SK-N-SH treated with all-trans-retinoic acid at 6 μM for 48 hours (cell line): ENCODE measurements around the gene RBM47.

Experiments used
- ATAC-seq: fragments of 200-7000 bp; cut with Tn5 transposase; 3 replicates; pipeline ENCODE4 v1.9.1; 2020; ENCODE audit warnings: mild to moderate bottlenecking, moderate library complexity
- ARNTL ChIP-seq: fragments of 450-650 bp; formaldehyde crosslinking; IDR thresholded peaks from 2 replicates; pipeline ENCODE4 v1.5.0; 2020; ENCODE audit warnings: low read depth, mild to moderate bottlenecking, moderate library complexity, borderline replicate concordance
- BACH2 ChIP-seq: fragments of 250-450 bp; sonication (Bioruptor Pico); IDR thresholded peaks from 2 replicates; pipeline ENCODE4 v1.9.0; 2021; ENCODE audit warnings: mild to moderate bottlenecking, borderline replicate concordance
- CSDC2 ChIP-seq: fragments of 250-450 bp; sonication (Bioruptor Pico); IDR thresholded peaks from 2 replicates; pipeline ENCODE4 v1.5.0; 2020; ENCODE audit warnings: mild to moderate bottlenecking, moderate library complexity
- CSRNP3 ChIP-seq: fragments of 250-450 bp; sonication (Bioruptor Pico); IDR thresholded peaks from 2 replicates; pipeline ENCODE4 v1.5.1; 2021; ENCODE audit warnings: mild to moderate bottlenecking, moderate library complexity
- ESRRG ChIP-seq: fragments of 250-450 bp; sonication (Bioruptor Pico); IDR thresholded peaks from 2 replicates; pipeline ENCODE4 v1.6.1; 2021; ENCODE audit warnings: mild to moderate bottlenecking
- GLIS3 ChIP-seq: fragments of 250-450 bp; sonication (Bioruptor Pico); IDR thresholded peaks from 2 replicates; pipeline ENCODE4 v1.5.0; 2020; ENCODE audit warnings: mild to moderate bottlenecking, moderate library complexity
- OSR1 ChIP-seq: fragments of 250-450 bp; sonication (Bioruptor Pico); IDR thresholded peaks from 2 replicates; pipeline ENCODE4 v1.8.0; 2022; ENCODE audit warnings: moderate library complexity, mild to moderate bottlenecking, inconsistent platforms
- POU6F1 ChIP-seq: fragments of 250-450 bp; sonication (Bioruptor Pico); IDR thresholded peaks from 2 replicates; pipeline ENCODE4 v1.8.0; 2021; ENCODE audit warnings: low read depth, mild to moderate bottlenecking, moderate library complexity, borderline replicate concordance
- RARB ChIP-seq: fragments of 250-450 bp; sonication (Bioruptor Pico); IDR thresholded peaks from 2 replicates; pipeline ENCODE4 v1.8.0; 2021; ENCODE audit warnings: mild to moderate bottlenecking, moderate library complexity
- SNAI2 ChIP-seq: fragments of 250-450 bp; sonication (Bioruptor Pico); IDR thresholded peaks from 2 replicates; pipeline ENCODE4 v1.5.0; 2020; ENCODE audit warnings: mild to moderate bottlenecking, moderate library complexity
- TOX ChIP-seq: fragments of 250-450 bp; sonication (Bioruptor Pico); IDR thresholded peaks from 2 replicates; pipeline ENCODE4 v1.8.0; 2021; ENCODE audit warnings: mild to moderate bottlenecking, moderate library complexity, borderline replicate concordance
- ZC3H10 ChIP-seq: fragments of 250-450 bp; sonication (Bioruptor Pico); IDR thresholded peaks from 2 replicates; pipeline ENCODE4 v1.5.1; 2021; ENCODE audit warnings: mild to moderate bottlenecking, moderate library complexity
- ZFP3 ChIP-seq: fragments of 250-450 bp; sonication (Bioruptor Pico); IDR thresholded peaks from 2 replicates; pipeline ENCODE4 v1.5.0; 2020; ENCODE audit warnings: mild to moderate bottlenecking, moderate library complexity
- ZFP30 ChIP-seq: fragments of 450-650 bp; formaldehyde crosslinking; IDR thresholded peaks from 2 replicates; pipeline ENCODE4 v1.5.0; 2022; ENCODE audit warnings: mild to moderate bottlenecking, moderate library complexity
- ZNF565 ChIP-seq: fragments of 450-650 bp; formaldehyde crosslinking; conservative IDR thresholded peaks from 2 replicates; pipeline ENCODE4 v1.5.0; 2020; ENCODE audit warnings: low read depth, mild to moderate bottlenecking, moderate library complexity
- ZNF8 ChIP-seq: fragments of 450-650 bp; formaldehyde crosslinking; IDR thresholded peaks from 2 replicates; pipeline ENCODE4 v1.5.0; 2020; ENCODE audit warnings: mild to moderate bottlenecking, moderate library complexity
- TF ChIP-seq, protein P1 (sequence below): fragments of 250-450 bp; sonication (Bioruptor Pico); IDR thresholded peaks from 2 replicates; pipeline ENCODE4 v1.5.1; 2020; ENCODE audit warnings: low read depth, mild to moderate bottlenecking, moderate library complexity
- TF ChIP-seq, protein P2 (sequence below): fragments of 250-450 bp; sonication (Bioruptor Pico); IDR thresholded peaks from 2 replicates; pipeline ENCODE4 v1.8.0; 2020; ENCODE audit warnings: mild to moderate bottlenecking, moderate library complexity, borderline replicate concordance
- TF ChIP-seq, protein P3 (sequence below): fragments of 250-450 bp; sonication (Bioruptor Pico); IDR thresholded peaks from 2 replicates; pipeline ENCODE4 v1.5.0; 2020; ENCODE audit warnings: mild to moderate bottlenecking, moderate library complexity

RBM47 gene

DNA sequence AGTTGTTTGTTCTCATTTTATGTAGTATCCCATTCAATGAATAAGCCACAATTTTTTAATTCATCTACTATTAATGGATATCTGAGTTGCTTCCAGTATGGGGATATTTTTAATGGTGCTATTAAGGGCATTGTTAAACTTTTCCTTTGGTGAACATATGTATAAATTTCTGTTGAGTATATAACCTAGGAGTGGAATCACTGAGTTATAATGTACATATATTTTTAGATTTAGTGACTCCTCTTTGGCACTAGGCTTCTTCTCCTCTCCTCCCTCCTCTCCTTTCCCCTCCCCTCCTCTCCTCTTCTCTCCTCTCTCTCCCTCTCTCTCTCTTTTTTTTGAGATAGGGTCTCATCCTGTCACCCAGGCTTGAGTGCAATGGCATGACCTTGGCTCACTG, 26.4 kb downstream of the RBM47 start:
- no peak for ATAC-seq
- TF ChIP-seq ZNF8 (CRISPR knock-in tag) = no peak
- TF ChIP-seq GLIS3 (CRISPR knock-in tag) = no peak
- no peak for TF ChIP-seq ZFP3 (CRISPR knock-in tag)
- TF ChIP-seq, protein P1, sequence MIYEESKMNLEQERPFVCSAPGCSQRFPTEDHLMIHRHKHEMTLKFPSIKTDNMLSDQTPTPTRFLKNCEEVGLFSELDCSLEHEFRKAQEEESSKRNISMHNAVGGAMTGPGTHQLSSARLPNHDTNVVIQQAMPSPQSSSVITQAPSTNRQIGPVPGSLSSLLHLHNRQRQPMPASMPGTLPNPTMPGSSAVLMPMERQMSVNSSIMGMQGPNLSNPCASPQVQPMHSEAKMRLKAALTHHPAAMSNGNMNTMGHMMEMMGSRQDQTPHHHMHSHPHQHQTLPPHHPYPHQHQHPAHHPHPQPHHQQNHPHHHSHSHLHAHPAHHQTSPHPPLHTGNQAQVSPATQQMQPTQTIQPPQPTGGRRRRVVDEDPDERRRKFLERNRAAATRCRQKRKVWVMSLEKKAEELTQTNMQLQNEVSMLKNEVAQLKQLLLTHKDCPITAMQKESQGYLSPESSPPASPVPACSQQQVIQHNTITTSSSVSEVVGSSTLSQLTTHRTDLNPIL = no peak
- no peak for TF ChIP-seq ESRRG
- no peak for TF ChIP-seq SNAI2 (CRISPR knock-in tag)
- TF ChIP-seq OSR1 (CRISPR knock-in tag) = no peak

GRCh38 chr4:40601641-40602040, 28.0 kb downstream of the RBM47 start:
- TF ChIP-seq ARNTL (CRISPR knock-in tag) (no peak), ZNF8 (CRISPR knock-in tag) (no peak), SNAI2 (CRISPR knock-in tag) (no peak), CSDC2 (no peak), ZFP3 (CRISPR knock-in tag) (no peak), ZC3H10 (CRISPR knock-in tag) (no peak), CSRNP3 (CRISPR knock-in tag) (no peak), BACH2 (CRISPR knock-in tag) (no peak), OSR1 (CRISPR knock-in tag) (no peak), TOX (CRISPR knock-in tag) (no peak), ZFP30 (CRISPR knock-in tag) (no peak), GLIS3 (CRISPR knock-in tag) (no peak), POU6F1 (CRISPR knock-in tag) (no peak), RARB (CRISPR knock-in tag) (no peak), ESRRG (no peak)
- TF ChIP-seq, protein P1 = no peak
- TF ChIP-seq, protein P2, sequence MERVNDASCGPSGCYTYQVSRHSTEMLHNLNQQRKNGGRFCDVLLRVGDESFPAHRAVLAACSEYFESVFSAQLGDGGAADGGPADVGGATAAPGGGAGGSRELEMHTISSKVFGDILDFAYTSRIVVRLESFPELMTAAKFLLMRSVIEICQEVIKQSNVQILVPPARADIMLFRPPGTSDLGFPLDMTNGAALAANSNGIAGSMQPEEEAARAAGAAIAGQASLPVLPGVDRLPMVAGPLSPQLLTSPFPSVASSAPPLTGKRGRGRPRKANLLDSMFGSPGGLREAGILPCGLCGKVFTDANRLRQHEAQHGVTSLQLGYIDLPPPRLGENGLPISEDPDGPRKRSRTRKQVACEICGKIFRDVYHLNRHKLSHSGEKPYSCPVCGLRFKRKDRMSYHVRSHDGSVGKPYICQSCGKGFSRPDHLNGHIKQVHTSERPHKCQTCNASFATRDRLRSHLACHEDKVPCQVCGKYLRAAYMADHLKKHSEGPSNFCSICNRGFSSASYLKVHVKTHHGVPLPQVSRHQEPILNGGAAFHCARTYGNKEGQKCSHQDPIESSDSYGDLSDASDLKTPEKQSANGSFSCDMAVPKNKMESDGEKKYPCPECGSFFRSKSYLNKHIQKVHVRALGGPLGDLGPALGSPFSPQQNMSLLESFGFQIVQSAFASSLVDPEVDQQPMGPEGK (CRISPR knock-in tag) = no peak
- TF ChIP-seq, protein P3, sequence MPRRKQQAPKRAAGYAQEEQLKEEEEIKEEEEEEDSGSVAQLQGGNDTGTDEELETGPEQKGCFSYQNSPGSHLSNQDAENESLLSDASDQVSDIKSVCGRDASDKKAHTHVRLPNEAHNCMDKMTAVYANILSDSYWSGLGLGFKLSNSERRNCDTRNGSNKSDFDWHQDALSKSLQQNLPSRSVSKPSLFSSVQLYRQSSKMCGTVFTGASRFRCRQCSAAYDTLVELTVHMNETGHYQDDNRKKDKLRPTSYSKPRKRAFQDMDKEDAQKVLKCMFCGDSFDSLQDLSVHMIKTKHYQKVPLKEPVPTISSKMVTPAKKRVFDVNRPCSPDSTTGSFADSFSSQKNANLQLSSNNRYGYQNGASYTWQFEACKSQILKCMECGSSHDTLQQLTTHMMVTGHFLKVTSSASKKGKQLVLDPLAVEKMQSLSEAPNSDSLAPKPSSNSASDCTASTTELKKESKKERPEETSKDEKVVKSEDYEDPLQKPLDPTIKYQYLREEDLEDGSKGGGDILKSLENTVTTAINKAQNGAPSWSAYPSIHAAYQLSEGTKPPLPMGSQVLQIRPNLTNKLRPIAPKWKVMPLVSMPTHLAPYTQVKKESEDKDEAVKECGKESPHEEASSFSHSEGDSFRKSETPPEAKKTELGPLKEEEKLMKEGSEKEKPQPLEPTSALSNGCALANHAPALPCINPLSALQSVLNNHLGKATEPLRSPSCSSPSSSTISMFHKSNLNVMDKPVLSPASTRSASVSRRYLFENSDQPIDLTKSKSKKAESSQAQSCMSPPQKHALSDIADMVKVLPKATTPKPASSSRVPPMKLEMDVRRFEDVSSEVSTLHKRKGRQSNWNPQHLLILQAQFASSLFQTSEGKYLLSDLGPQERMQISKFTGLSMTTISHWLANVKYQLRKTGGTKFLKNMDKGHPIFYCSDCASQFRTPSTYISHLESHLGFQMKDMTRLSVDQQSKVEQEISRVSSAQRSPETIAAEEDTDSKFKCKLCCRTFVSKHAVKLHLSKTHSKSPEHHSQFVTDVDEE (CRISPR knock-in tag) = no peak
- TF ChIP-seq, all 23 proteins: peak for 0
- no peak for ATAC-seq

DNA sequence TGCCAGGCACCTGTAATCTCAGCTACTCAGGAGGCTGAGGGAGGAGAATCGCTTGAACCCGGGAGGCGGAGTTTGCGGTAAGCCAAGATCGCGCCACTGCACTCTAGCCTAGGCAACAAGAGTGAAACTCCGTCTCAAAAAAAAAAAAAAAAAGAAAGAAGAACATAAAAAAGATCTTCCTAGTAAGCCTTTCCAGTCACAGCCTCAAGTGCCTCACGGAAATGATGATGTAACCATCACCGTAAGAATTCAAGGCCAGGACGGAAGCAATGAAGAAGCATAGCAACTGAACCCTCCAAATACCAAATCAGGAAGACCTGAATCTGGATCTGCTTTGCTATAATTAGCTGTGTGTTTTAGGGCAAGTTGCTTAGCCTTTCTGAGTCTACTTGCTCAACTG, 28.8 kb downstream of the RBM47 start:
- no peak for ATAC-seq
- TF ChIP-seq POU6F1 (CRISPR knock-in tag) (no peak), SNAI2 (CRISPR knock-in tag) (no peak), ARNTL (CRISPR knock-in tag) (no peak), ESRRG (no peak), ZC3H10 (CRISPR knock-in tag) (no peak), GLIS3 (CRISPR knock-in tag) (no peak), OSR1 (CRISPR knock-in tag) (no peak), TOX (CRISPR knock-in tag) (no peak), CSDC2 (no peak), RARB (CRISPR knock-in tag) (no peak), ZNF565 (CRISPR knock-in tag) (no peak), ZNF8 (CRISPR knock-in tag) (no peak)
- TF ChIP-seq, protein P3 (CRISPR knock-in tag) = no peak
